Kidney epithelial cell (primary cell): Measurements from ENCODE around the gene ATN1. TPM values are rescaled to one million over a fixed set of nuclear protein-coding genes. Genes with fewer than 3 reads are reported as not detected.

Experiments
- DNase-seq: peaks from one replicate; pipeline ENCODE4 v3.0.0-alpha.2; 2010; ENCODE audit warnings: low read depth
- H3K27me3 ChIP-seq: 2 replicates; pipeline ENCODE4 v1.6.0; 2011; ENCODE audit warnings: low read length; ENCODE audit not compliant: control insufficient read depth, insufficient read depth
- H3K36me3 ChIP-seq: 2 replicates; pipeline ENCODE4 v1.5.1; 2011; ENCODE audit warnings: low read length; ENCODE audit not compliant: control insufficient read depth, insufficient read depth
- H3K4me3 ChIP-seq: 2 replicates; pipeline ENCODE4 v1.5.1; 2011; ENCODE audit warnings: low read depth, mild to moderate bottlenecking, control low read depth, low read length
- CTCF ChIP-seq: IDR thresholded peaks from 2 replicates; pipeline ENCODE4 v1.5.1; 2011; ENCODE audit warnings: mild to moderate bottlenecking, moderate library complexity, low read length, control low read depth, inconsistent platforms; ENCODE audit not compliant: insufficient read depth, poor library complexity, severe bottlenecking
- total RNA-seq: library from RNA; depleted of rRNA; stranded (reverse); fragments of >200 nt; gene quantifications from 2 replicates; pipeline ENCODE4 v1.2.3, GENCODE V29; 2015

Gene ATN1
- total RNA-seq, 1 donor from 2014 or later: 38.6 TPM

- no peak for DNase-seq
Measured at GRCh38 chr12:6974180-6974579, 46.4 kb downstream of the ATN1 start.

GRCh38 chr12:6975297-6976032 lies 47.7 kb downstream of the ATN1 start:
- no peak for TF ChIP-seq CTCF
- no peak for DNase-seq
- H3K4me3 ChIP-seq: no peak overlapping the region
- no peaks in the 10 kb centered on the region for H3K27me3 ChIP-seq
- H3K36me3 ChIP-seq: peaks cover 2% of the 10 kb centered on the region

More at GRCh38 chr12:6974180-6974579, 46.4 kb downstream of the ATN1 start:
- Histone ChIP-seq H3K4me3 (no peak overlapping the region), H3K27me3 (no peaks in the 10 kb centered on the region), H3K36me3 (peaks cover 2% of the 10 kb centered on the region)
- TF ChIP-seq CTCF: no peak

- Histone ChIP-seq H3K4me3 (no peak overlapping the region), H3K36me3 (peaks cover 4% of the 10 kb centered on the region), H3K27me3 (no peaks in the 10 kb centered on the region)
- no peak for TF ChIP-seq CTCF
- no peak for DNase-seq
Measured at GRCh38 chr12:6977653-6978052, 49.9 kb downstream of the ATN1 start.

GRCh38 chr12:6978188-6978587 lies 50.4 kb downstream of the ATN1 start:
- H3K36me3 ChIP-seq: peaks cover 4% of the 10 kb centered on the region
- no peaks in the 10 kb centered on the region for H3K27me3 ChIP-seq
- DNase-seq: no peak
- H3K4me3 ChIP-seq: no peak overlapping the region
- TF ChIP-seq CTCF: no peak

GRCh38 chr12:6978611-6979011 lies 50.9 kb downstream of the ATN1 start:
- no peak for DNase-seq
- no peak for TF ChIP-seq CTCF
- no peak overlapping the region for H3K4me3 ChIP-seq
- no peaks in the 10 kb centered on the region for H3K27me3 ChIP-seq
- peaks cover 4% of the 10 kb centered on the region for H3K36me3 ChIP-seq

GRCh38 chr12:6979021-6979420 lies 51.3 kb downstream of the ATN1 start:
- no peak for TF ChIP-seq CTCF
- no peak for DNase-seq
- Histone ChIP-seq H3K4me3 (no peak overlapping the region), H3K36me3 (peaks cover 4% of the 10 kb centered on the region), H3K27me3 (no peaks in the 10 kb centered on the region)
